Testis (tissue), 2 donors: ENCODE results near the gene RSPRY1.

Experiments used
- POLR2A ChIP-seq: fragments of 450-650 bp; IDR thresholded peaks from one replicate; pipeline ENCODE4 v1.6.1; 2017; ENCODE audit warnings: antibody characterized with exemption, mild to moderate bottlenecking, moderate library complexity
- TF ChIP-seq, protein P1 (sequence below), 3 experiments: fragments of 450-650 bp in 2 of 3; fragments of 200-600 bp in 1 of 3; sonication (generic) in 1 of 3; IDR thresholded peaks; one replicate each; pipeline ENCODE4 v1.5.1; 2016 to 2019; ENCODE audit warnings: antibody characterized with exemption in 3 of 3, mild to moderate bottlenecking in 2 of 3, moderate library complexity in 1 of 3

DNA sequence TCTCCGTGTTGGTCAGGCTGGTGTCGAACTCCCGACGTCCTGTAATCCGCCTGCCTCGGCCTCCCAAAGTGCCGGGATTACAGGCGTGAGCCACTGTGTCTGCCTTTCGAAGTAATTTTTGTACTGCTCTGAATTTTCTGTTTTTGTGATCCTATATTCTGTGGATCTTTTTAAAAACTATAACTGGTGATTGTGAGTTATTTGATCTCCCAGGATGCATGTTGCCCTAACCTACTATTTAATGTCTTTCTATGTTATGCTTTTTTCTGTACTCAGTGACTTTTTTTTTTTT, 2.5 kb downstream of the RSPRY1 start:
- TF ChIP-seq, protein P1, sequence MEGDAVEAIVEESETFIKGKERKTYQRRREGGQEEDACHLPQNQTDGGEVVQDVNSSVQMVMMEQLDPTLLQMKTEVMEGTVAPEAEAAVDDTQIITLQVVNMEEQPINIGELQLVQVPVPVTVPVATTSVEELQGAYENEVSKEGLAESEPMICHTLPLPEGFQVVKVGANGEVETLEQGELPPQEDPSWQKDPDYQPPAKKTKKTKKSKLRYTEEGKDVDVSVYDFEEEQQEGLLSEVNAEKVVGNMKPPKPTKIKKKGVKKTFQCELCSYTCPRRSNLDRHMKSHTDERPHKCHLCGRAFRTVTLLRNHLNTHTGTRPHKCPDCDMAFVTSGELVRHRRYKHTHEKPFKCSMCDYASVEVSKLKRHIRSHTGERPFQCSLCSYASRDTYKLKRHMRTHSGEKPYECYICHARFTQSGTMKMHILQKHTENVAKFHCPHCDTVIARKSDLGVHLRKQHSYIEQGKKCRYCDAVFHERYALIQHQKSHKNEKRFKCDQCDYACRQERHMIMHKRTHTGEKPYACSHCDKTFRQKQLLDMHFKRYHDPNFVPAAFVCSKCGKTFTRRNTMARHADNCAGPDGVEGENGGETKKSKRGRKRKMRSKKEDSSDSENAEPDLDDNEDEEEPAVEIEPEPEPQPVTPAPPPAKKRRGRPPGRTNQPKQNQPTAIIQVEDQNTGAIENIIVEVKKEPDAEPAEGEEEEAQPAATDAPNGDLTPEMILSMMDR (IDR thresholded peaks at IDR 0.05) = no peak
- TF ChIP-seq POLR2A = no peak
